ENCODE measurements around the gene LYPD3.

The LYPD3 gene

DNA sequence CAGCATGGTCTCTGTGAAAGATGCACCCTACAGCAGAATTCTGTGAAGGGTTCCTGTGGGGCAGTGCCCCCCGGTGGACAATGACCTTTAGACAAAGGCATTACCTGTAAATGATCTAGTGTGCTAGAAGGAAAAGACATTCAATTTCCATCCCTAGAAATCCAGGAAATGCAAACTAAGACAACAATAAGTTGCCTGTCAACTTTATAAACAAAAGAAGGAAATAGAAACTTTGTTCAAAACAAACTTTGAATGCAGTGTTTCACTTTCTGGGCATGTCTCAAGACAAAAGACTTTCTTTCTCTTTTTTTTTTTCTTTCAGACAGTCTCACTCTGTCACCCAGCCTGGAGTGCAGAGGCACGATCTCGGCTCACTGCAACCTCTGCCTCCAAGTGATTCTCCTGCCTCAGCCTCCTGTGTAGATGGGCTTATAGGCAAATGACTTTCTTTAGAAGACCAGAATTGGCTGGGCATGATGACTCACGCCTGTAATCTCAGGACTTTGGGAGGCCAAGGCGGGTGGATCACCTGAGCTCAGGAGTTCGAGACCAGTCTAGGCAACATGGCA, 35.2 kb downstream of the LYPD3 start:
- H3K27ac ChIP-seq: no peak overlapping the region; the same call in 1 of the 2 replicates
- no peak for TF ChIP-seq ZFX (IDR thresholded peaks at IDR 0.05)
- TF ChIP-seq, protein P1, sequence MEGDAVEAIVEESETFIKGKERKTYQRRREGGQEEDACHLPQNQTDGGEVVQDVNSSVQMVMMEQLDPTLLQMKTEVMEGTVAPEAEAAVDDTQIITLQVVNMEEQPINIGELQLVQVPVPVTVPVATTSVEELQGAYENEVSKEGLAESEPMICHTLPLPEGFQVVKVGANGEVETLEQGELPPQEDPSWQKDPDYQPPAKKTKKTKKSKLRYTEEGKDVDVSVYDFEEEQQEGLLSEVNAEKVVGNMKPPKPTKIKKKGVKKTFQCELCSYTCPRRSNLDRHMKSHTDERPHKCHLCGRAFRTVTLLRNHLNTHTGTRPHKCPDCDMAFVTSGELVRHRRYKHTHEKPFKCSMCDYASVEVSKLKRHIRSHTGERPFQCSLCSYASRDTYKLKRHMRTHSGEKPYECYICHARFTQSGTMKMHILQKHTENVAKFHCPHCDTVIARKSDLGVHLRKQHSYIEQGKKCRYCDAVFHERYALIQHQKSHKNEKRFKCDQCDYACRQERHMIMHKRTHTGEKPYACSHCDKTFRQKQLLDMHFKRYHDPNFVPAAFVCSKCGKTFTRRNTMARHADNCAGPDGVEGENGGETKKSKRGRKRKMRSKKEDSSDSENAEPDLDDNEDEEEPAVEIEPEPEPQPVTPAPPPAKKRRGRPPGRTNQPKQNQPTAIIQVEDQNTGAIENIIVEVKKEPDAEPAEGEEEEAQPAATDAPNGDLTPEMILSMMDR (conservative IDR thresholded peaks at IDR 0.05): peak; percentile 23

DNA sequence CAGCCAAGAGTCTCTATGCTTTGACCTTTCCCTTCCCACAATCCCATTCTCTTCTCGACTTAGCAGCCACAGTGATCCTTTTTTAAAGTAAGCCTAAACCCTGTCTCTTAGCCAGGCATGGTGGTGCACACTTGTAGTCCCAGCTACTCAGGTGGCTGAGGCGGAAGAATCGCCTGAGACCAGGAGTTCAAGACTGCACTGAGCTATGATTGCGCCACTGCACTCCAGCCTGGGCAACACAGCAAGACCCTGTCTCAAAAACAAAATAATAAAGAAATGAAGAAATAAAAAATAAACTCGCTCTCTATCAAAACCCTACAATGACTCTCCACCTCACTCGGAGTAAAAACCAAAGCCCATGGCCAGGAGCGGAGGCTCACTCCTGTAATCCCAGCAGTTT, 36.0 kb downstream of the LYPD3 start:
- TF ChIP-seq, protein P1 (conservative IDR thresholded peaks at IDR 0.05): no peak
- no peak for TF ChIP-seq ZFX (IDR thresholded peaks at IDR 0.05)
- no peak overlapping the region for H3K27ac ChIP-seq

DNA sequence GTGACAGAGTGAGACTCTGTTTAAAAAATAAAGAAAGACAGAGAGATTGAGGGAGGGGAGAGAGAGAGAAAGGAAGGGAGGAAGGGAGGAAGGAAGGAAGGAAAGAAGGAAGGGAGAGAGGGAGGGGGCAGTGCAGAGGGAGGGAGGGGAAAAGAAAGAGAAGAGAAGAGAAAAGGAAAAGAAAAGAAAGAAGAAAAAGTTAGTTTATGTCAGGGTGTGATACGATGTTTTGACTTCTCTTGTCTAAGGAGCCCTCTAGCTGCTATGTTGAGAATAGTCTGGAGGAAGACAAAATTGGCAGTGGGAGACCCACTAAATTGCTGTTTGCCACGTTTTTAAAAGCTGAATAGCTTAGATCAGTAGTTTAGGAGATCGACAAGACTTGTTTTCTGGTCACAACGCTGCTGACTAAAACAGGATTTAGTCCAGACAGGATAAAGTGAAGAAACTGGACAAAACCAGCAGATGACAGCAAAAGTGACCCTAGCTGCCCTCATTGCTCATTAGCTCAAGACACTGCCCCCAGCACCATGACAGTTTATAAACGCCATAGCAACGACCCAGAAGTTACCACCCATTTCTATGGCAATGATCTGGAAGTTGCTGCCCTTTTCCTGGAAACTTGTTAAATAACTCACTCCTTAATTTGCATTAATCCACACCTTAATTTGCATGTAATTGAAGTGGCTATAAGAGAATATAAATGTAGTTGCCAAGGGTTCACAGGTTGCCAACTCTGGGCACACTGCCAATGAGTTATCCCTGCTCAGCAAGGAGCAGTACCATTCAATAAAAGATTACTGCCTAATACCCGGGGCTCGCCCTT, 39.6 kb downstream of the LYPD3 start:
- peak overlapping the region; percentile 79 for H3K27ac ChIP-seq
- TF ChIP-seq ZFX (IDR thresholded peaks at IDR 0.05): no peak
- TF ChIP-seq, protein P1 (conservative IDR thresholded peaks at IDR 0.05): peak; percentile 53

DNA sequence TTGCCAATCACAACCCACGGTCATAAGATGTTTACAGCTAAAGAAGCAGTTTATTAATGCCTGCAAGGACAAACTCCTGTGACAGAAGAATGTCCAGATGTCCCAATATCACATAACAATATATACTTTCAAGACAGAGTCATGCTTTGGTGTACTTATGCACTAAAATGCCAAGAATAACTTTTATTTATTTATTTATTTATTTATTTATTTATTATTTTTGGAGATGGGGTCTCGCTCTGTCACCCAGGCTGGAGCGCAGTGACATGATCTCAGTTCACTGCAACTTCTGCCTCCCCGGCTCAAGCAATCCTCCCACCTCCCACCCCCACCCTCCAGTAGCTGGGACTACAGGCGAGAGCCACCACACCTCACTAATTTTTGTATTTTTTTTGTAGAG, 41.6 kb downstream of the LYPD3 start:
- no peak overlapping the region for H3K27ac ChIP-seq

DNA sequence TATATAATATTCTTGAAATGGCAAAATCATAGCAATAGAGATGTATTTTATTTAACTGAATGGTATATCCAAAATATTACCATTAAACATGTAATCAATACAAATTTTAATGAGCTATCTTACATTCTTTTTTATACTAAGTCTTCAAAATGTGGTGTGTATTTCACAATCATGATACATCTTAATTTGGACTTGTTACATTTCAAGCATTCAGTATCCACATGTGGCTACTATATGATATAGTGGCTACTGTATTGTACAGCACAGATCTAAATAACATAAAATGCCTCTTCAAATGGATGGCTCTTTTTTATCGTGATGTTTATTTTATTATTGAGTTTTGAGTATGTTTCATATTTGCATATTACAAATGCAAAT, 42.7 kb downstream of the LYPD3 start:
- H3K27ac ChIP-seq: no peak overlapping the region
- TF ChIP-seq, protein P1 (conservative IDR thresholded peaks at IDR 0.05): no peak
- TF ChIP-seq ZFX (IDR thresholded peaks at IDR 0.05): no peak

More for the DNA sequence above, 41.6 kb downstream of the LYPD3 start:
- no peak for TF ChIP-seq ZFX (IDR thresholded peaks at IDR 0.05)
- TF ChIP-seq, protein P1 (conservative IDR thresholded peaks at IDR 0.05): no peak

DNA sequence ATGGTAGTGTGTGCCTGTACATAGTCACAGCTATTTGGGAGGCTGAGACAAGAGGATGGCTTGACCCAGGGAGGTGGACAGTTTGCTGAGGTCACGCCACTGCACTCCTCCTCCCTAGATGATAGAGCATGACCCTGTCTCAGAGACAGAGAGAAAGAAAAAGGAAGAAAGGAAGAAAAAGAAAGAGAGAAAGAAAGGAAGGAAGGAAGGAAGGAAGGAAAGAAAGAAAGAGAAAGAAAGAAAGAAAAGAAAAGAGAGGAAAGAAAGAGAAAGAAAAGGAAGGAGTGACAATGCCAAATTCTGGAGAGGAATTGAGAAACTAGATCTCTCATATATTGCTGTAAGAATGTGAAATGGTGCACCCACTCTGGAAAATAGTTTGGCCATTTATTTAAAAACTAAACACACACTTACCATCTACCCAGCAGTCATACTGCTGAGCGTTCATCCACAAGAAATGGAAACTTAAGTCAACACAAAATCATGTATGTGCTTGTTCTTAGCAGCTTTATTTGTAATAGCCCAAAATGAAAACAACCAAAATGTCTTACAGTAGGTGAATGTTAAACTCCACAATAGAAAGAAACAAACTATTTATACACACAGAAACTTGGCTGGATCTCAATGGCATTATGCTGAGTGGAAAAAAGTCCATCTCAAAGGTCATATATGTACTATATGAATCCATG, 43.3 kb downstream of the LYPD3 start:
- TF ChIP-seq, protein P1 (conservative IDR thresholded peaks at IDR 0.05): no peak
- no peak for TF ChIP-seq ZFX (IDR thresholded peaks at IDR 0.05)
- no peak overlapping the region for H3K27ac ChIP-seq

DNA sequence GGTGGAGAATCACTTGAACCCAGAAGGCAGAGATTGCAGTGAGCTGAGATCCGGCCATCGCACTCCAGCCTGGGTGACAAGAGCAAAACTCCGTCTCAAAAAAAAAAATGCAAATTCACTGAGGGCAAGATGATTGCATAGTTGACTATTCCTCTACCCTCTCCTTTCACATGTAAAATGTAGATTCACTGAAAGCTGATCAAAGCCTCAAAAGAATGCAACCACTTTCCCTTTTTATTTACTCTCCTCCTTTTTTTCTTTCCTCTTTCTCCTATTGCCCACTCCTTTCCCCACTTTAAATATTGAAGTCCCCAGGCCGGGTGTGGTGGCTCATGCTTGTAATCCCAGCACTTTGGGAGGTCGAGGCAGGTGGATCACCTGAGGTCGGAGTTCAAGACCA, 44.5 kb downstream of the LYPD3 start:
- no peak overlapping the region for H3K27ac ChIP-seq

More for the DNA sequence above, 44.5 kb downstream of the LYPD3 start:
- TF ChIP-seq, protein P1 (conservative IDR thresholded peaks at IDR 0.05): no peak
- TF ChIP-seq ZFX (IDR thresholded peaks at IDR 0.05): no peak

All from C4-2B (cell line).